IPS-15b (cell line): ENCODE data around the gene CHSY1.

Experiments
- H3K27me3 ChIP-seq: one replicate; pipeline ENCODE4 v1.6.1; 2013; ENCODE audit warnings: low read length; ENCODE audit not compliant: control insufficient read depth, insufficient read depth
- H3K36me3 ChIP-seq: one replicate; pipeline ENCODE4 v1.6.1; 2013; ENCODE audit warnings: low read length; ENCODE audit not compliant: control insufficient read depth, insufficient read depth
- H3K4me1 ChIP-seq: one replicate; pipeline ENCODE4 v1.6.1; 2013; ENCODE audit warnings: mild to moderate bottlenecking, low read length; ENCODE audit not compliant: control insufficient read depth, insufficient read depth
- H3K4me3 ChIP-seq: one replicate; pipeline ENCODE4 v1.5.1; 2013; ENCODE audit warnings: low read depth, low read length
- H3K9ac ChIP-seq: one replicate; pipeline ENCODE4 v1.6.1; 2013; ENCODE audit warnings: low read depth, mild to moderate bottlenecking, low read length
- H3K9me3 ChIP-seq: one replicate; pipeline ENCODE4 v1.6.1; 2013; ENCODE audit warnings: mild to moderate bottlenecking, low read length; ENCODE audit not compliant: control insufficient read depth, insufficient read depth

The CHSY1 gene

GRCh38 chr15:101250341-101250831, 1.5 kb downstream of the CHSY1 start:
- Histone ChIP-seq H3K9ac (peak overlapping the region; percentile 77), H3K27me3 (no peaks in the 10 kb centered on the region), H3K9me3 (no peaks in the 10 kb centered on the region), H3K36me3 (peaks cover 2% of the 10 kb centered on the region), H3K4me3 (peak overlapping the region; percentile 82), H3K4me1 (peaks cover 11% of the 10 kb centered on the region)

GRCh38 chr15:101248274-101248673, 3.6 kb downstream of the CHSY1 start:
- Histone ChIP-seq H3K4me1 (peaks cover 23% of the 10 kb centered on the region), H3K4me3 (no peak overlapping the region)

GRCh38 chr15:101246824-101247745, 4.8 kb downstream of the CHSY1 start:
- no peaks in the 10 kb centered on the region for H3K9me3 ChIP-seq
- peaks cover 26% of the 10 kb centered on the region for H3K4me1 ChIP-seq
- H3K36me3 ChIP-seq, result peaks cover 8% of the 10 kb centered on the region
- no peak overlapping the region for H3K9ac ChIP-seq
- no peaks in the 10 kb centered on the region for H3K27me3 ChIP-seq
- H3K4me3 ChIP-seq, result no peak overlapping the region

More at GRCh38 chr15:101248274-101248673, 3.6 kb downstream of the CHSY1 start:
- Histone ChIP-seq H3K9me3 (no peaks in the 10 kb centered on the region), H3K36me3 (peaks cover 2% of the 10 kb centered on the region), H3K27me3 (no peaks in the 10 kb centered on the region), H3K9ac (no peak overlapping the region)

- H3K9ac ChIP-seq, result no peak overlapping the region
- no peaks in the 10 kb centered on the region for H3K9me3 ChIP-seq
- H3K36me3 ChIP-seq, result peaks cover 8% of the 10 kb centered on the region
- peaks cover 26% of the 10 kb centered on the region for H3K4me1 ChIP-seq
- no peak overlapping the region for H3K4me3 ChIP-seq
- no peaks in the 10 kb centered on the region for H3K27me3 ChIP-seq
Observed at GRCh38 chr15:101246391-101246790, 5.5 kb downstream of the CHSY1 start.

GRCh38 chr15:101244889-101245668, 6.8 kb downstream of the CHSY1 start:
- H3K27me3 ChIP-seq, result no peaks in the 10 kb centered on the region
- no peak overlapping the region for H3K4me3 ChIP-seq
- H3K4me1 ChIP-seq, result peaks cover 32% of the 10 kb centered on the region
- H3K9ac ChIP-seq, result peak overlapping the region; percentile 58
- H3K36me3 ChIP-seq, result peaks cover 8% of the 10 kb centered on the region
- no peaks in the 10 kb centered on the region for H3K9me3 ChIP-seq

- Histone ChIP-seq H3K27me3 (no peaks in the 10 kb centered on the region), H3K4me3 (no peak overlapping the region), H3K36me3 (peaks cover 8% of the 10 kb centered on the region), H3K9me3 (no peaks in the 10 kb centered on the region), H3K9ac (no peak overlapping the region), H3K4me1 (peaks cover 37% of the 10 kb centered on the region)
Observed at GRCh38 chr15:101244036-101244781, 7.6 kb downstream of the CHSY1 start.

GRCh38 chr15:101243420-101243819, 8.4 kb downstream of the CHSY1 start:
- no peaks in the 10 kb centered on the region for H3K27me3 ChIP-seq
- H3K4me3 ChIP-seq, result no peak overlapping the region
- H3K9ac ChIP-seq, result no peak overlapping the region
- H3K36me3 ChIP-seq, result peaks cover 8% of the 10 kb centered on the region
- peaks cover 35% of the 10 kb centered on the region for H3K4me1 ChIP-seq
- H3K9me3 ChIP-seq, result no peaks in the 10 kb centered on the region

- H3K9me3 ChIP-seq, result no peaks in the 10 kb centered on the region
- H3K4me3 ChIP-seq, result no peak overlapping the region
- no peaks in the 10 kb centered on the region for H3K27me3 ChIP-seq
- H3K36me3 ChIP-seq, result peaks cover 6% of the 10 kb centered on the region
- H3K9ac ChIP-seq, result no peak overlapping the region
- peaks cover 35% of the 10 kb centered on the region for H3K4me1 ChIP-seq
Observed at GRCh38 chr15:101242999-101243336, 8.9 kb downstream of the CHSY1 start.

- Histone ChIP-seq H3K4me3 (no peak overlapping the region), H3K9me3 (no peaks in the 10 kb centered on the region), H3K36me3 (peaks cover 6% of the 10 kb centered on the region), H3K4me1 (peaks cover 35% of the 10 kb centered on the region), H3K27me3 (no peaks in the 10 kb centered on the region), H3K9ac (no peak overlapping the region)
Observed at GRCh38 chr15:101242160-101242998, 9.5 kb downstream of the CHSY1 start.

- H3K9ac ChIP-seq, result peak overlapping the region; percentile 32
- no peak overlapping the region for H3K4me3 ChIP-seq
- H3K9me3 ChIP-seq, result no peaks in the 10 kb centered on the region
- H3K27me3 ChIP-seq, result no peaks in the 10 kb centered on the region
- peaks cover 6% of the 10 kb centered on the region for H3K36me3 ChIP-seq
- H3K4me1 ChIP-seq, result peaks cover 26% of the 10 kb centered on the region
Observed at GRCh38 chr15:101240358-101240757, 11.5 kb downstream of the CHSY1 start.
